NCI-H82 (cell line): ENCODE measurements around the gene SRRM4.
"Not testable (repeated sequence)": the region's sequence is repeated elsewhere in the genome, so short reads cannot be mapped to it uniquely, and the experiment has no call there.

Source experiments
- DNase-seq: peaks from one replicate; lab custom pipeline; 2025; lab: John Stamatoyannopoulos, UW

The SRRM4 gene

GRCh38 chr12:119069147-119069642, 87.9 kb downstream of the SRRM4 start:
- DNase-seq: peak; percentile 87

- no peak for DNase-seq
Measured at GRCh38 chr12:119071176-119071575, 89.8 kb downstream of the SRRM4 start.

GRCh38 chr12:119071638-119072231, 90.4 kb downstream of the SRRM4 start:
- DNase-seq: peak; percentile 44

- DNase-seq: peak; percentile 97
Measured at GRCh38 chr12:119072440-119072839, 91.1 kb downstream of the SRRM4 start.

GRCh38 chr12:119075222-119075787, 94.0 kb downstream of the SRRM4 start:
- no peak for DNase-seq

GRCh38 chr12:119075918-119076317, 94.6 kb downstream of the SRRM4 start:
- DNase-seq: no peak

GRCh38 chr12:119079530-119079929, 98.2 kb downstream of the SRRM4 start:
- no peak for DNase-seq

GRCh38 chr12:119082016-119082415, 100.7 kb downstream of the SRRM4 start:
- no peak for DNase-seq

- DNase-seq: no peak
Measured at GRCh38 chr12:119082496-119082895, 101.2 kb downstream of the SRRM4 start.

GRCh38 chr12:119088685-119089379, 107.5 kb downstream of the SRRM4 start:
- no peak for DNase-seq

- peak; percentile 11 for DNase-seq
Measured at GRCh38 chr12:119089380-119090013, 108.2 kb downstream of the SRRM4 start.

GRCh38 chr12:119090276-119090675, 108.9 kb downstream of the SRRM4 start:
- no peak for DNase-seq

GRCh38 chr12:119090865-119091264, 109.5 kb downstream of the SRRM4 start:
- no peak for DNase-seq

GRCh38 chr12:119096429-119097202, 115.3 kb downstream of the SRRM4 start:
- DNase-seq: no peak

GRCh38 chr12:119100933-119101332, 119.6 kb downstream of the SRRM4 start:
- no peak for DNase-seq

GRCh38 chr12:119102274-119102673, 120.9 kb downstream of the SRRM4 start:
- DNase-seq: no peak

- DNase-seq: no peak
Measured at GRCh38 chr12:119102714-119103113, 121.4 kb downstream of the SRRM4 start.

GRCh38 chr12:119104969-119105368, 123.6 kb downstream of the SRRM4 start:
- not testable (repeated sequence) for DNase-seq

GRCh38 chr12:119113496-119113986, 132.2 kb downstream of the SRRM4 start:
- no peak for DNase-seq

GRCh38 chr12:119114294-119114693, 133.0 kb downstream of the SRRM4 start:
- DNase-seq: no peak

- DNase-seq: peak; percentile 80
Measured at GRCh38 chr12:119115296-119115905, 134.1 kb downstream of the SRRM4 start.
